ENCODE results near the gene TNFAIP8. TPM values are rescaled to one million over a fixed set of nuclear protein-coding genes. Genes with fewer than 3 reads are reported as not detected.
A peak's percentile ranks its signal among the peaks of the same experiment; 100 is the strongest.

Gene TNFAIP8
- total RNA-seq, 4 donors from 2014 or later, result 19.5 to 44.6 (median 34.9) TPM

GRCh38 chr5:119390404-119390803, 34.6 kb downstream of the TNFAIP8 start:
- Histone ChIP-seq H3K27me3 (no peaks in the 10 kb centered on the region), H3K4me1 (peaks cover 34 to 83% (median 36%) of the 10 kb centered on the region in 3 donors), H3K9me3 (no peaks in the 10 kb centered on the region), H3K27ac (peak overlapping the region in 2 of 4 donors; percentile 72 to 77), H3K4me3 (no peak overlapping the region), H3K36me3 (peaks cover 3 to 11% (median 6%) of the 10 kb centered on the region in 3 donors)
- 75 to 88% methylated on average over 2 of the region's 2 CpGs for WGBS, 2 donors
- intact Hi-C loops (cut with DNase I), result no loop called here
- no peak for DNase-seq
- TF ChIP-seq CTCF (IDR thresholded peaks at IDR 0.05), result no peak
- TF ChIP-seq POLR2A (IDR thresholded peaks at IDR 0.05), result no peak

- DNase-seq, result no peak
- WGBS, 2 donors, result 43 to 55% methylated on average over 3 of the region's 3 CpGs
- TF ChIP-seq POLR2A (IDR thresholded peaks at IDR 0.05), result no peak
- TF ChIP-seq CTCF (IDR thresholded peaks at IDR 0.05), result no peak
- H3K4me1 ChIP-seq, result peaks cover 19 to 80% (median 25%) of the 10 kb centered on the region in 3 donors
- H3K9me3 ChIP-seq, result no peaks in the 10 kb centered on the region
- intact Hi-C loops (cut with DNase I), result no loop called here
- H3K27me3 ChIP-seq, result no peaks in the 10 kb centered on the region
- peaks cover 5 to 11% (median 6%) of the 10 kb centered on the region in 3 donors for H3K36me3 ChIP-seq
- H3K27ac ChIP-seq, result peak overlapping the region in 3 of 4 donors; percentile 17 to 59 (median 59)
- no peak overlapping the region for H3K4me3 ChIP-seq
Measured at GRCh38 chr5:119393201-119393691, 37.4 kb downstream of the TNFAIP8 start.

GRCh38 chr5:119393746-119394145, 37.9 kb downstream of the TNFAIP8 start:
- intact Hi-C loops (cut with DNase I), result no loop called here
- DNase-seq, result no peak
- Histone ChIP-seq H3K4me3 (no peak overlapping the region), H3K27me3 (no peaks in the 10 kb centered on the region), H3K9me3 (no peaks in the 10 kb centered on the region), H3K4me1 (peaks cover 15 to 80% (median 27%) of the 10 kb centered on the region in 3 donors), H3K36me3 (peaks cover 5 to 11% (median 6%) of the 10 kb centered on the region in 3 donors), H3K27ac (peak overlapping the region in 3 of 4 donors; percentile 17 to 59 (median 59))
- TF ChIP-seq POLR2A (IDR thresholded peaks at IDR 0.05) (no peak), CTCF (IDR thresholded peaks at IDR 0.05) (no peak)
- 8 to 11% methylated on average over 1 of the region's 1 CpG for WGBS, 2 donors

GRCh38 chr5:119395080-119395836, 39.4 kb downstream of the TNFAIP8 start:
- H3K4me1 ChIP-seq, result peaks cover 7 to 80% (median 19%) of the 10 kb centered on the region in 3 donors

More at GRCh38 chr5:119395080-119395836, 39.4 kb downstream of the TNFAIP8 start:
- peaks cover 5 to 11% (median 6%) of the 10 kb centered on the region in 3 donors for H3K36me3 ChIP-seq
- H3K4me3 ChIP-seq, result no peak overlapping the region
- no peaks in the 10 kb centered on the region for H3K9me3 ChIP-seq
- intact Hi-C loops (cut with DNase I), result no loop called here
- H3K27me3 ChIP-seq, result no peaks in the 10 kb centered on the region
- no peak for DNase-seq
- no peak for TF ChIP-seq CTCF (IDR thresholded peaks at IDR 0.05)
- TF ChIP-seq POLR2A (IDR thresholded peaks at IDR 0.05), result no peak
- 68 to 79% methylated on average over 8 of the region's 8 CpGs for WGBS, 2 donors
- peak overlapping the region; percentile 3 to 59 (median 23) for H3K27ac ChIP-seq

Data from esophagus squamous epithelium (tissue), 5 donors.